CD4-positive, alpha-beta T cell (primary cell): ENCODE measurements around the gene CRK. TPM values are rescaled to one million over a fixed set of nuclear protein-coding genes. Genes with fewer than 3 reads are reported as not detected.

Experiments used
- ATAC-seq: fragments of 200-7000 bp; cut with Tn5 transposase; one replicate; pipeline ENCODE4 v1.10.0; 2022; ENCODE audit warnings: mild to moderate bottlenecking; ENCODE audit not compliant: poor library complexity
- CTCF ChIA-PET: fragments of 350-600 bp; sonication (Branson Sonifier 250); formaldehyde crosslinking; loops from one replicate; lab custom pipeline; 2021; ENCODE audit warnings: antibody characterized with exemption, inconsistent platforms; lab: Charles Lee
- POLR2A ChIA-PET: fragments of 350-600 bp; sonication (Branson Sonifier 250); formaldehyde crosslinking; loops from one replicate; lab custom pipeline; 2021; ENCODE audit warnings: antibody characterized with exemption, inconsistent platforms; lab: Charles Lee
- DNase-seq, 14 experiments: peaks; one replicate each; pipeline ENCODE4 v3.0.0-alpha.2; 2013 to 2020; ENCODE audit warnings: mixed read lengths in 2 of 14
- H3K27ac ChIP-seq, 2 donors: one replicate each; pipeline versions ENCODE4 v1.5.1 to v1.7.0; 2013; ENCODE audit warnings: low read length in 2 of 2, low read depth in 1 of 2, mild to moderate bottlenecking in 1 of 2
- H3K27me3 ChIP-seq, 2 experiments: 1 replicate in 1 of 2; 2 replicates in 1 of 2; pipeline versions ENCODE4 v1.6.1 to v1.7.0; 2013; ENCODE audit warnings: low read length in 2 of 2, control low read depth in 1 of 2, mild to moderate bottlenecking in 1 of 2, moderate library complexity in 1 of 2; ENCODE audit not compliant: insufficient read depth in 2 of 2, control insufficient read depth in 1 of 2
- H3K36me3 ChIP-seq: one replicate; pipeline ENCODE4 v1.6.1; 2013; ENCODE audit warnings: low read length, control low read depth; ENCODE audit not compliant: insufficient read depth
- H3K4me1 ChIP-seq: one replicate; pipeline ENCODE4 v1.6.1; 2013; ENCODE audit warnings: low read length, control low read depth; ENCODE audit not compliant: insufficient read depth
- H3K4me3 ChIP-seq: one replicate; pipeline ENCODE4 v1.5.1; 2013; ENCODE audit warnings: mild to moderate bottlenecking, low read length, moderate library complexity
- H3K9me3 ChIP-seq, 2 experiments: 1 replicate in 1 of 2; 2 replicates in 1 of 2; pipeline versions ENCODE4 v1.6.1 to v1.7.0; 2013; ENCODE audit warnings: low read length in 2 of 2, mild to moderate bottlenecking in 2 of 2, control low read depth in 1 of 2, moderate library complexity in 1 of 2; ENCODE audit not compliant: control insufficient read depth in 1 of 2, insufficient read depth in 1 of 2
- H3K27ac Mint-ChIP-seq: one replicate; pipeline ENCODE4 v1.8.0; 2020; ENCODE audit warnings: mixed read lengths
- H3K27me3 Mint-ChIP-seq: one replicate; pipeline ENCODE4 v1.8.0; 2021; ENCODE audit warnings: mixed read lengths
- H3K36me3 Mint-ChIP-seq: one replicate; pipeline ENCODE4 v1.8.0; 2021; ENCODE audit warnings: low read depth, mixed read lengths
- H3K4me1 Mint-ChIP-seq: one replicate; pipeline ENCODE4 v1.8.0; 2021; ENCODE audit warnings: low read depth, mixed read lengths
- H3K4me3 Mint-ChIP-seq: one replicate; pipeline ENCODE4 v1.8.0; 2020; ENCODE audit warnings: mild to moderate bottlenecking, mixed read lengths
- H3K9me3 Mint-ChIP-seq: one replicate; pipeline ENCODE4 v1.8.0; 2020; ENCODE audit warnings: mixed read lengths
- intact Hi-C, 2 experiments: fragments of 100-400 bp; cut with DNase I in 1 of 2; cut with micrococcal nuclease in 1 of 2; formaldehyde crosslinking; loops; one replicate each; pipeline versions ENCODE4 v1.15.1 to v1.9.0; 2023 to 2025; cut with DNase I, micrococcal nuclease
- total RNA-seq, 174 experiments: library from RNA in 2 of 174; stranded (reverse) in 2 of 174; gene quantifications; one replicate each; pipeline ENCODE4 v1.2.3 and lab custom pipeline; 2021 to 2026
- TF ChIP-seq, protein P1 (sequence below): fragments of 200-600 bp; IDR thresholded peaks from one replicate; pipeline ENCODE4 v1.8.0; 2022; ENCODE audit warnings: antibody characterized with exemption, mild to moderate bottlenecking

CRK gene
- total RNA-seq, 2 experiments from 2014 or later = 13.6 to 14.5 TPM

DNA sequence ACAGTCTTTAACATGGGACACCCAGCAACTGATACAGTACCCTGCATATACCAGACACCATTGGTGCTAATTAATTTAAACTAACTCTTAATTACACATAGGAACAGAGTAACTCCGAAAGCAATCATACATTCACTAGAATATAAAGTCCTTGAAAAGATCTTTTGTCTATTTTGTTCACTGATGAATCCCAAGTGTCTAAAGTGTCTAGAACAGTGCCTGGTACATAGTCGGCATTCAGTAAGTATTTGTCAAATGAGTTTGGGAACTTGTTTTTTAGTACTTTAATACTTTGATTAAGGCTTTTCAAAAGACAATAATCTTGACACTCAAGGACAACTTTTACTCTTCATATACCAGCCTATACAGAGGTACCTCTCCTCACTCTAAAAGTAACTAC lies 69.8 kb downstream of the CRK start:
- Mint-ChIP-seq H3K4me3 (no peak overlapping the region), H3K4me1 (peaks cover 57% of the 10 kb centered on the region), H3K27me3 (no peaks in the 10 kb centered on the region), H3K9me3 (no peaks in the 10 kb centered on the region), H3K27ac (peak overlapping the region; percentile 27), H3K36me3 (peaks cover 21% of the 10 kb centered on the region)
- ATAC-seq (peak; percentile 48), DNase-seq (no peak)
- POLR2A ChIA-PET = interaction anchor here (2.4 to 3.0 kb wide), 2 partner anchors 10 to 13 kb away, joined by 9 to 10 read pairs; partner anchors contain the start of gene YWHAE
- Histone ChIP-seq H3K27me3 (no peaks in the 10 kb centered on the region), H3K9me3 (no peaks in the 10 kb centered on the region), H3K36me3 (peaks cover 11% of the 10 kb centered on the region), H3K4me1 (peaks cover 81% of the 10 kb centered on the region), H3K27ac (no peak overlapping the region), H3K4me3 (no peak overlapping the region)
- intact Hi-C loops = no loop called here
- CTCF ChIA-PET = interaction anchor here (0.9 to 1.6 kb wide), 3 partner anchors 10 to 53 kb away, joined by 3 to 6 read pairs (median 3); no protein-coding TSS in a partner anchor
- TF ChIP-seq, protein P1, sequence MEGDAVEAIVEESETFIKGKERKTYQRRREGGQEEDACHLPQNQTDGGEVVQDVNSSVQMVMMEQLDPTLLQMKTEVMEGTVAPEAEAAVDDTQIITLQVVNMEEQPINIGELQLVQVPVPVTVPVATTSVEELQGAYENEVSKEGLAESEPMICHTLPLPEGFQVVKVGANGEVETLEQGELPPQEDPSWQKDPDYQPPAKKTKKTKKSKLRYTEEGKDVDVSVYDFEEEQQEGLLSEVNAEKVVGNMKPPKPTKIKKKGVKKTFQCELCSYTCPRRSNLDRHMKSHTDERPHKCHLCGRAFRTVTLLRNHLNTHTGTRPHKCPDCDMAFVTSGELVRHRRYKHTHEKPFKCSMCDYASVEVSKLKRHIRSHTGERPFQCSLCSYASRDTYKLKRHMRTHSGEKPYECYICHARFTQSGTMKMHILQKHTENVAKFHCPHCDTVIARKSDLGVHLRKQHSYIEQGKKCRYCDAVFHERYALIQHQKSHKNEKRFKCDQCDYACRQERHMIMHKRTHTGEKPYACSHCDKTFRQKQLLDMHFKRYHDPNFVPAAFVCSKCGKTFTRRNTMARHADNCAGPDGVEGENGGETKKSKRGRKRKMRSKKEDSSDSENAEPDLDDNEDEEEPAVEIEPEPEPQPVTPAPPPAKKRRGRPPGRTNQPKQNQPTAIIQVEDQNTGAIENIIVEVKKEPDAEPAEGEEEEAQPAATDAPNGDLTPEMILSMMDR = no peak

DNA sequence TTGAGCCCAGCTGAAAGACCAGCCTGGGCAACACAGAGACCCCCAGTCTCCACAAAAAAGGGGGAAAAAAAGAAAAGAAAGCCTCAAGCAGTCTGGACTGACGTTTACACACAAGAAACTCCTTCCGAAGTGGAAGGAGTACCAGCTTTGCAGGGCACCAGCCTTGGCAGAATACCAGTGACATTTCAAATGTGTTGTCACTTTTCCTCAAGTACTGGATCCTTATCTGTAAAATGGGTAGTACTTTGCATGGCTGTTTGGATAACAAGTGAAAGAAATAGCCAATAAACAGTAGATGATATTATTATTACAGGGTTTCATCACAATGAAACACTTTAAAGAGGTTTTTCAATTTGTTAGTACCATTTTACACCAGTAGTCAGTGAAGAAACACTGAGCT lies 70.2 kb downstream of the CRK start:
- Mint-ChIP-seq H3K4me3 (no peak overlapping the region), H3K27ac (peak overlapping the region; percentile 53), H3K9me3 (no peaks in the 10 kb centered on the region), H3K4me1 (peaks cover 55% of the 10 kb centered on the region), H3K27me3 (no peaks in the 10 kb centered on the region), H3K36me3 (peaks cover 21% of the 10 kb centered on the region)
- POLR2A ChIA-PET = interaction anchor here (2.4 to 3.0 kb wide), 2 partner anchors 11 to 14 kb away, joined by 9 to 10 read pairs; partner anchors contain the start of gene YWHAE
- TF ChIP-seq, protein P1 = no peak
- H3K27me3 ChIP-seq = no peaks in the 10 kb centered on the region
- no peaks in the 10 kb centered on the region for H3K9me3 ChIP-seq
- peaks cover 81% of the 10 kb centered on the region for H3K4me1 ChIP-seq
- DNase-seq (no peak), ATAC-seq (peak; percentile 18)
- intact Hi-C loops = no loop called here
- H3K4me3 ChIP-seq = no peak overlapping the region
- CTCF ChIA-PET = interaction anchor here (0.9 to 1.6 kb wide), 2 partner anchors 10 to 21 kb away, joined by 3 to 6 read pairs; no protein-coding TSS in a partner anchor
- H3K36me3 ChIP-seq = peaks cover 11% of the 10 kb centered on the region
- peak overlapping the region in 1 of 2 donors; percentile 3 for H3K27ac ChIP-seq

DNA sequence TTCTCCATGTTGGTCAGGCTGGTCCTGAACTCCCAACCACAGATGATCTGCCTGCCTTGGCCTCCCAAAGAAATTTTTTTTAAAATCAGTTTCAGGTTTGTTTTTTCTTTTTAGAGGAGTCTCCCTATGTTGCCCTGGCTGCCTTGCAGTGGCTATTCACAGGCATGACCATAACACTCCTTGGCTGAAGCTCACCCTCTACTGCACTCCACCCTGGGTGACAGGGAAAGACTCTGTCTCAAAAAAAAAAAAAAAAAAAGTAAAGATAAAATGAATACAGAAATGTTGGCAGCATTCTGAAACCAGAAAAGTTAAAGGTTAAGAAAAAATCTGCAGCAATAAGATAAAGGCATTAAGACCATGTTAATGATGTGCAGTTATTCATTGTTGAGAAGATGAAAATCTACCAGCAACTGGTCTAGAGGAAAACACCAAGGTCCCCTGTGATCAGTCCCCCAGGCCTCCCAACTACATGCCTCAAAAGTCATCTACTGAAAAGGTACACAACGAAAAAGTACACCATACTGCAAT lies 71.1 kb downstream of the CRK start:
- DNase-seq = no peak
- ChIA-PET POLR2A (interaction anchor here (2.4 to 3.0 kb wide), 2 partner anchors 11 to 15 kb away, joined by 9 to 10 read pairs; partner anchors contain the start of gene YWHAE), CTCF (interaction anchor here (0.9 to 3.1 kb wide), 3 partner anchors 11 to 20 kb away, joined by 3 to 13 read pairs (median 6); no protein-coding TSS in a partner anchor)
- TF ChIP-seq, protein P1 = no peak
- peaks cover 86% of the 10 kb centered on the region for H3K4me1 ChIP-seq
- peaks cover 11% of the 10 kb centered on the region for H3K36me3 ChIP-seq
- no peaks in the 10 kb centered on the region for H3K9me3 ChIP-seq
- no peaks in the 10 kb centered on the region for H3K27me3 ChIP-seq
- no peak overlapping the region for H3K27ac ChIP-seq
- peaks cover 56% of the 10 kb centered on the region for H3K4me1 Mint-ChIP-seq
- no peak for ATAC-seq
- peak overlapping the region; percentile 48 for H3K4me3 Mint-ChIP-seq
- H3K27ac Mint-ChIP-seq = peak overlapping the region; percentile 53
- H3K27me3 Mint-ChIP-seq = no peaks in the 10 kb centered on the region
- H3K4me3 ChIP-seq = no peak overlapping the region
- peaks cover 17% of the 10 kb centered on the region for H3K36me3 Mint-ChIP-seq
- no peaks in the 10 kb centered on the region for H3K9me3 Mint-ChIP-seq
- intact Hi-C loops = no loop called here
